ENCODE data around the gene NPL. TPM values are rescaled to one million over a fixed set of nuclear protein-coding genes. Genes with fewer than 3 reads are reported as not detected.

The NPL gene
- total and polyA plus RNA-seq, 9 of the 15 experiments (the other 6 are each of a cell fraction or from before 2014, with no cell fraction given): 9.9 to 22.3 (median 14.2) TPM

- TF ChIP-seq MLX (CRISPR knock-in tag; conservative IDR thresholded peaks at IDR 0.05) (no peak), FOXP1 (CRISPR knock-in tag; IDR thresholded peaks at IDR 0.05) (no peak), ZBTB5 (IDR thresholded peaks at IDR 0.05) (no peak), SREBF1 (IDR thresholded peaks at IDR 0.05; ENCODE audit: borderline replicate concordance, low read depth, low read length) (no peak), ZNF717 (CRISPR knock-in tag; IDR thresholded peaks at IDR 0.05) (no peak), STAT6 (CRISPR knock-in tag; IDR thresholded peaks at IDR 0.05) (no peak), RNF2 (IDR thresholded peaks at IDR 0.05) (peak; percentile 90), BMI1 (IDR thresholded peaks at IDR 0.05; ENCODE audit: low read length) (no peak), HES1 (IDR thresholded peaks at IDR 0.05; ENCODE audit: low read depth) (peak; percentile 75; the same call in 1 of the 2 replicates), GTF2A2 (tag; IDR thresholded peaks at IDR 0.05) (no peak), TEAD2 (tag; IDR thresholded peaks at IDR 0.05) (no peak), ARHGAP35 (IDR thresholded peaks at IDR 0.05; ENCODE audit: partially characterized antibody) (no peak), FOXA1 (IDR thresholded peaks at IDR 0.05; ENCODE audit: borderline replicate concordance) (no peak), PML (IDR thresholded peaks at IDR 0.05; ENCODE audit: low read length) (peak; percentile 98), HCFC1 (IDR thresholded peaks at IDR 0.05; ENCODE audit: low read depth, low read length) (no peak), SMAD2 (IDR thresholded peaks at IDR 0.05; ENCODE audit: low read depth, low read length) (no peak), U2AF2 (optimal IDR thresholded peaks at IDR 0.05; ENCODE audit: low read depth, low read length) (no peak), NCOA2 (IDR thresholded peaks at IDR 0.05; ENCODE audit: partially characterized antibody in 2 of 2) (peak in 1 of 2 experiments; percentile 77), LARP7 (IDR thresholded peaks at IDR 0.05) (no peak), MTF1 (CRISPR knock-in tag; IDR thresholded peaks at IDR 0.05; ENCODE audit: borderline replicate concordance) (no peak), ILK (tag; IDR thresholded peaks at IDR 0.05; ENCODE audit: borderline replicate concordance, low read depth) (no peak), POLR2G (IDR thresholded peaks at IDR 0.05; ENCODE audit: low read depth, low read length) (no peak), ZBTB17 (CRISPR knock-in tag; IDR thresholded peaks at IDR 0.05) (no peak; the same call in 1 of the 2 replicates)
Measured at GRCh38 chr1:182791281-182792179, 2.0 kb downstream of the NPL start (continued).

Measured in K562 (cell line).